ENCODE measurements around the gene TRIM71. TPM values are rescaled to one million over a fixed set of nuclear protein-coding genes. Genes with fewer than 3 reads are reported as not detected.
A peak's percentile ranks its signal among the peaks of the same experiment; 100 is the strongest.

Gene TRIM71
- total RNA-seq, 1 experiment from 2014 or later, result 274 TPM

DNA sequence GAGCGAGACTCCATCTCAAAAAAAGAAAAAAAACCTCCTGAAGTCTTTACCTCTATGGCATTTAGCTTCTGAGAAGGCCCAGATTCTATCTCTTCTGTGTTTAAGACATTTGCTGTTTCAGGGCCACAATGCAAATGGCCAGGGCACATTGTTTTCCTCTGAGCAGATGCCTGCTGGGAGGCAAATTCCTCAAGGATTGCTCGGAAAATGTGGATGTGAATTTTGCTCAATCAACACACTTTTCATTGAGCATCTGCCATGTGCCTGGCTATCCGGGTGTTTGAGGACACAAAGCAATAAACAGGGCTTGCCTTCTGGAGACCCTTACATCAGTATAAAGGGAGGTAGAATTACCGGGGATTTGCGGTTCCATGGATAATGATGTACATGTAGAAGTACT is 20.0 kb downstream of the TRIM71 start (continued):
- TF ChIP-seq, protein P1, sequence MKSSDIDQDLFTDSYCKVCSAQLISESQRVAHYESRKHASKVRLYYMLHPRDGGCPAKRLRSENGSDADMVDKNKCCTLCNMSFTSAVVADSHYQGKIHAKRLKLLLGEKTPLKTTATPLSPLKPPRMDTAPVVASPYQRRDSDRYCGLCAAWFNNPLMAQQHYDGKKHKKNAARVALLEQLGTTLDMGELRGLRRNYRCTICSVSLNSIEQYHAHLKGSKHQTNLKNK (CRISPR knock-in tag; IDR thresholded peaks at IDR 0.05), result no peak
- TF ChIP-seq, protein P2, sequence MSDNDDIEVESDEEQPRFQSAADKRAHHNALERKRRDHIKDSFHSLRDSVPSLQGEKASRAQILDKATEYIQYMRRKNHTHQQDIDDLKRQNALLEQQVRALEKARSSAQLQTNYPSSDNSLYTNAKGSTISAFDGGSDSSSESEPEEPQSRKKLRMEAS (CRISPR knock-in tag; IDR thresholded peaks at IDR 0.05), result peak; percentile 55

DNA sequence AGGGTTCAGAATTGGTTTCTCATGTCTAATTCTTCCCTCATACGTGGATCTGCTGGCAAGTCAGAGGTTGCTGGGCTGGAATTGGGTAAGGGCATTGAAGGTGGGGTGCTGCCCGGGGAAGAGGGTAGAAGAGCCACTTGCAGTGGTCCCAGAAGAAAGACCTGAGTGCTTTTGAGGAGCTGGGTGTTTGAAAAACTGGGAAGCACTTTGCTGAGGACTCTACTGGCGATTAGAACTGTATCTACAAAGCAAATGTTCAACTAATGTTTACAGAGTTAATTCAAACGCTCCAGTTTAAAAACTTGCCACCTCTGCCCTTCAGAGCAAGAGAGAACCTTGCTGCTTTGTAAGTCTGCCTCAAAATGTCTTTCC is 21.9 kb downstream of the TRIM71 start:
- H3K27ac Mint-ChIP-seq, result peak overlapping the region; percentile 98
- CTCF ChIA-PET, result interaction anchor here (0.6 kb wide), 1 partner anchor 58 kb away, joined by 3 read pairs; no protein-coding TSS in a partner anchor
- no peaks in the 10 kb centered on the region for H3K36me3 Mint-ChIP-seq
- ATAC-seq (no peak), DNase-seq (ENCODE audit: low spot score) (no peak)
- POLR2A ChIA-PET, result interaction anchor here (1.2 to 2.5 kb wide), 2 partner anchors 9 to 59 kb away, joined by 3 to 8 read pairs; no protein-coding TSS in a partner anchor
- no peaks in the 10 kb centered on the region for H3K9me3 Mint-ChIP-seq
- no peak for TF ChIP-seq JAZF1 (CRISPR knock-in tag; IDR thresholded peaks at IDR 0.05)
- TF ChIP-seq GTF2I (CRISPR knock-in tag; conservative IDR thresholded peaks at IDR 0.05), result no peak
- TF ChIP-seq, protein P3, sequence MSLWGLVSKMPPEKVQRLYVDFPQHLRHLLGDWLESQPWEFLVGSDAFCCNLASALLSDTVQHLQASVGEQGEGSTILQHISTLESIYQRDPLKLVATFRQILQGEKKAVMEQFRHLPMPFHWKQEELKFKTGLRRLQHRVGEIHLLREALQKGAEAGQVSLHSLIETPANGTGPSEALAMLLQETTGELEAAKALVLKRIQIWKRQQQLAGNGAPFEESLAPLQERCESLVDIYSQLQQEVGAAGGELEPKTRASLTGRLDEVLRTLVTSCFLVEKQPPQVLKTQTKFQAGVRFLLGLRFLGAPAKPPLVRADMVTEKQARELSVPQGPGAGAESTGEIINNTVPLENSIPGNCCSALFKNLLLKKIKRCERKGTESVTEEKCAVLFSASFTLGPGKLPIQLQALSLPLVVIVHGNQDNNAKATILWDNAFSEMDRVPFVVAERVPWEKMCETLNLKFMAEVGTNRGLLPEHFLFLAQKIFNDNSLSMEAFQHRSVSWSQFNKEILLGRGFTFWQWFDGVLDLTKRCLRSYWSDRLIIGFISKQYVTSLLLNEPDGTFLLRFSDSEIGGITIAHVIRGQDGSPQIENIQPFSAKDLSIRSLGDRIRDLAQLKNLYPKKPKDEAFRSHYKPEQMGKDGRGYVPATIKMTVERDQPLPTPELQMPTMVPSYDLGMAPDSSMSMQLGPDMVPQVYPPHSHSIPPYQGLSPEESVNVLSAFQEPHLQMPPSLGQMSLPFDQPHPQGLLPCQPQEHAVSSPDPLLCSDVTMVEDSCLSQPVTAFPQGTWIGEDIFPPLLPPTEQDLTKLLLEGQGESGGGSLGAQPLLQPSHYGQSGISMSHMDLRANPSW (CRISPR knock-in tag; conservative IDR thresholded peaks at IDR 0.05; ENCODE audit: low read depth), result no peak
- TF ChIP-seq, protein P4, sequence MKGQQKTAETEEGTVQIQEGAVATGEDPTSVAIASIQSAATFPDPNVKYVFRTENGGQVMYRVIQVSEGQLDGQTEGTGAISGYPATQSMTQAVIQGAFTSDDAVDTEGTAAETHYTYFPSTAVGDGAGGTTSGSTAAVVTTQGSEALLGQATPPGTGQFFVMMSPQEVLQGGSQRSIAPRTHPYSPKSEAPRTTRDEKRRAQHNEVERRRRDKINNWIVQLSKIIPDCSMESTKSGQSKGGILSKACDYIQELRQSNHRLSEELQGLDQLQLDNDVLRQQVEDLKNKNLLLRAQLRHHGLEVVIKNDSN (CRISPR knock-in tag; IDR thresholded peaks at IDR 0.05), result no peak
- TF ChIP-seq NR1H2 (CRISPR knock-in tag; IDR thresholded peaks at IDR 0.05), result no peak
- TF ChIP-seq, protein P5, sequence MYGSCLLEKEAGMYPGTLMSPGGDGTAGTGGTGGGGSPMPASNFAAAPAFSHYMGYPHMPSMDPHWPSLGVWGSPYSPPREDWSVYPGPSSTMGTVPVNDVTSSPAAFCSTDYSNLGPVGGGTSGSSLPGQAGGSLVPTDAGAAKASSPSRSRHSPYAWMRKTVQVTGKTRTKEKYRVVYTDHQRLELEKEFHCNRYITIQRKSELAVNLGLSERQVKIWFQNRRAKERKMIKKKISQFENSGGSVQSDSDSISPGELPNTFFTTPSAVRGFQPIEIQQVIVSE (CRISPR knock-in tag; IDR thresholded peaks at IDR 0.05; ENCODE audit: borderline replicate concordance), result no peak
- TF ChIP-seq, protein P6, sequence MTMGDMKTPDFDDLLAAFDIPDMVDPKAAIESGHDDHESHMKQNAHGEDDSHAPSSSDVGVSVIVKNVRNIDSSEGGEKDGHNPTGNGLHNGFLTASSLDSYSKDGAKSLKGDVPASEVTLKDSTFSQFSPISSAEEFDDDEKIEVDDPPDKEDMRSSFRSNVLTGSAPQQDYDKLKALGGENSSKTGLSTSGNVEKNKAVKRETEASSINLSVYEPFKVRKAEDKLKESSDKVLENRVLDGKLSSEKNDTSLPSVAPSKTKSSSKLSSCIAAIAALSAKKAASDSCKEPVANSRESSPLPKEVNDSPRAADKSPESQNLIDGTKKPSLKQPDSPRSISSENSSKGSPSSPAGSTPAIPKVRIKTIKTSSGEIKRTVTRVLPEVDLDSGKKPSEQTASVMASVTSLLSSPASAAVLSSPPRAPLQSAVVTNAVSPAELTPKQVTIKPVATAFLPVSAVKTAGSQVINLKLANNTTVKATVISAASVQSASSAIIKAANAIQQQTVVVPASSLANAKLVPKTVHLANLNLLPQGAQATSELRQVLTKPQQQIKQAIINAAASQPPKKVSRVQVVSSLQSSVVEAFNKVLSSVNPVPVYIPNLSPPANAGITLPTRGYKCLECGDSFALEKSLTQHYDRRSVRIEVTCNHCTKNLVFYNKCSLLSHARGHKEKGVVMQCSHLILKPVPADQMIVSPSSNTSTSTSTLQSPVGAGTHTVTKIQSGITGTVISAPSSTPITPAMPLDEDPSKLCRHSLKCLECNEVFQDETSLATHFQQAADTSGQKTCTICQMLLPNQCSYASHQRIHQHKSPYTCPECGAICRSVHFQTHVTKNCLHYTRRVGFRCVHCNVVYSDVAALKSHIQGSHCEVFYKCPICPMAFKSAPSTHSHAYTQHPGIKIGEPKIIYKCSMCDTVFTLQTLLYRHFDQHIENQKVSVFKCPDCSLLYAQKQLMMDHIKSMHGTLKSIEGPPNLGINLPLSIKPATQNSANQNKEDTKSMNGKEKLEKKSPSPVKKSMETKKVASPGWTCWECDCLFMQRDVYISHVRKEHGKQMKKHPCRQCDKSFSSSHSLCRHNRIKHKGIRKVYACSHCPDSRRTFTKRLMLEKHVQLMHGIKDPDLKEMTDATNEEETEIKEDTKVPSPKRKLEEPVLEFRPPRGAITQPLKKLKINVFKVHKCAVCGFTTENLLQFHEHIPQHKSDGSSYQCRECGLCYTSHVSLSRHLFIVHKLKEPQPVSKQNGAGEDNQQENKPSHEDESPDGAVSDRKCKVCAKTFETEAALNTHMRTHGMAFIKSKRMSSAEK (CRISPR knock-in tag; IDR thresholded peaks at IDR 0.05; ENCODE audit: borderline replicate concordance), result no peak
- TF ChIP-seq MXD4 (CRISPR knock-in tag; IDR thresholded peaks at IDR 0.05; ENCODE audit: borderline replicate concordance), result no peak
- TF ChIP-seq FOXJ3 (CRISPR knock-in tag; IDR thresholded peaks at IDR 0.05; ENCODE audit: borderline replicate concordance), result no peak
- TF ChIP-seq, protein P7, sequence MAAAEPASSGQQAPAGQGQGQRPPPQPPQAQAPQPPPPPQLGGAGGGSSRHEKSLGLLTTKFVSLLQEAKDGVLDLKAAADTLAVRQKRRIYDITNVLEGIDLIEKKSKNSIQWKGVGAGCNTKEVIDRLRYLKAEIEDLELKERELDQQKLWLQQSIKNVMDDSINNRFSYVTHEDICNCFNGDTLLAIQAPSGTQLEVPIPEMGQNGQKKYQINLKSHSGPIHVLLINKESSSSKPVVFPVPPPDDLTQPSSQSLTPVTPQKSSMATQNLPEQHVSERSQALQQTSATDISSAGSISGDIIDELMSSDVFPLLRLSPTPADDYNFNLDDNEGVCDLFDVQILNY (CRISPR knock-in tag; IDR thresholded peaks at IDR 0.05), result no peak
- TF ChIP-seq, protein P8, sequence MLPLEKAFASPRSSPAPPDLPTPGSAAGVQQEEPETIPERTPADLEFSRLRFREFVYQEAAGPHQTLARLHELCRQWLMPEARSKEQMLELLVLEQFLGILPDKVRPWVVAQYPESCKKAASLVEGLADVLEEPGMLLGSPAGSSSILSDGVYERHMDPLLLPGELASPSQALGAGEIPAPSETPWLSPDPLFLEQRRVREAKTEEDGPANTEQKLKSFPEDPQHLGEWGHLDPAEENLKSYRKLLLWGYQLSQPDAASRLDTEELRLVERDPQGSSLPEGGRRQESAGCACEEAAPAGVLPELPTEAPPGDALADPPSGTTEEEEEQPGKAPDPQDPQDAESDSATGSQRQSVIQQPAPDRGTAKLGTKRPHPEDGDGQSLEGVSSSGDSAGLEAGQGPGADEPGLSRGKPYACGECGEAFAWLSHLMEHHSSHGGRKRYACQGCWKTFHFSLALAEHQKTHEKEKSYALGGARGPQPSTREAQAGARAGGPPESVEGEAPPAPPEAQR (CRISPR knock-in tag; IDR thresholded peaks at IDR 0.05), result no peak
- no peak for TF ChIP-seq NFE2L1 (CRISPR knock-in tag; IDR thresholded peaks at IDR 0.05)
- TF ChIP-seq TP53 (CRISPR knock-in tag; IDR thresholded peaks at IDR 0.05), result no peak
- TF ChIP-seq, protein P9, sequence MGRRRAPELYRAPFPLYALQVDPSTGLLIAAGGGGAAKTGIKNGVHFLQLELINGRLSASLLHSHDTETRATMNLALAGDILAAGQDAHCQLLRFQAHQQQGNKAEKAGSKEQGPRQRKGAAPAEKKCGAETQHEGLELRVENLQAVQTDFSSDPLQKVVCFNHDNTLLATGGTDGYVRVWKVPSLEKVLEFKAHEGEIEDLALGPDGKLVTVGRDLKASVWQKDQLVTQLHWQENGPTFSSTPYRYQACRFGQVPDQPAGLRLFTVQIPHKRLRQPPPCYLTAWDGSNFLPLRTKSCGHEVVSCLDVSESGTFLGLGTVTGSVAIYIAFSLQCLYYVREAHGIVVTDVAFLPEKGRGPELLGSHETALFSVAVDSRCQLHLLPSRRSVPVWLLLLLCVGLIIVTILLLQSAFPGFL (CRISPR knock-in tag; IDR thresholded peaks at IDR 0.05; ENCODE audit: borderline replicate concordance), result no peak
- TF ChIP-seq, protein P10, sequence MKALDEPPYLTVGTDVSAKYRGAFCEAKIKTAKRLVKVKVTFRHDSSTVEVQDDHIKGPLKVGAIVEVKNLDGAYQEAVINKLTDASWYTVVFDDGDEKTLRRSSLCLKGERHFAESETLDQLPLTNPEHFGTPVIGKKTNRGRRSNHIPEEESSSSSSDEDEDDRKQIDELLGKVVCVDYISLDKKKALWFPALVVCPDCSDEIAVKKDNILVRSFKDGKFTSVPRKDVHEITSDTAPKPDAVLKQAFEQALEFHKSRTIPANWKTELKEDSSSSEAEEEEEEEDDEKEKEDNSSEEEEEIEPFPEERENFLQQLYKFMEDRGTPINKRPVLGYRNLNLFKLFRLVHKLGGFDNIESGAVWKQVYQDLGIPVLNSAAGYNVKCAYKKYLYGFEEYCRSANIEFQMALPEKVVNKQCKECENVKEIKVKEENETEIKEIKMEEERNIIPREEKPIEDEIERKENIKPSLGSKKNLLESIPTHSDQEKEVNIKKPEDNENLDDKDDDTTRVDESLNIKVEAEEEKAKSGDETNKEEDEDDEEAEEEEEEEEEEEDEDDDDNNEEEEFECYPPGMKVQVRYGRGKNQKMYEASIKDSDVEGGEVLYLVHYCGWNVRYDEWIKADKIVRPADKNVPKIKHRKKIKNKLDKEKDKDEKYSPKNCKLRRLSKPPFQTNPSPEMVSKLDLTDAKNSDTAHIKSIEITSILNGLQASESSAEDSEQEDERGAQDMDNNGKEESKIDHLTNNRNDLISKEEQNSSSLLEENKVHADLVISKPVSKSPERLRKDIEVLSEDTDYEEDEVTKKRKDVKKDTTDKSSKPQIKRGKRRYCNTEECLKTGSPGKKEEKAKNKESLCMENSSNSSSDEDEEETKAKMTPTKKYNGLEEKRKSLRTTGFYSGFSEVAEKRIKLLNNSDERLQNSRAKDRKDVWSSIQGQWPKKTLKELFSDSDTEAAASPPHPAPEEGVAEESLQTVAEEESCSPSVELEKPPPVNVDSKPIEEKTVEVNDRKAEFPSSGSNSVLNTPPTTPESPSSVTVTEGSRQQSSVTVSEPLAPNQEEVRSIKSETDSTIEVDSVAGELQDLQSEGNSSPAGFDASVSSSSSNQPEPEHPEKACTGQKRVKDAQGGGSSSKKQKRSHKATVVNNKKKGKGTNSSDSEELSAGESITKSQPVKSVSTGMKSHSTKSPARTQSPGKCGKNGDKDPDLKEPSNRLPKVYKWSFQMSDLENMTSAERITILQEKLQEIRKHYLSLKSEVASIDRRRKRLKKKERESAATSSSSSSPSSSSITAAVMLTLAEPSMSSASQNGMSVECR (CRISPR knock-in tag; IDR thresholded peaks at IDR 0.05; ENCODE audit: borderline replicate concordance), result no peak
- no peak for TF ChIP-seq SOX15 (CRISPR knock-in tag; IDR thresholded peaks at IDR 0.05)
- H3K27me3 Mint-ChIP-seq (ENCODE audit: low read depth), result no peaks in the 10 kb centered on the region
- H3K4me1 Mint-ChIP-seq, result peaks cover 96% of the 10 kb centered on the region
- H3K4me3 Mint-ChIP-seq, result peak overlapping the region; percentile 71
